ENCODE data around the gene DEAF1. TPM values are rescaled to one million over a fixed set of nuclear protein-coding genes. Genes with fewer than 3 reads are reported as not detected.
A peak's percentile ranks its signal among the peaks of the same experiment; 100 is the strongest.

The DEAF1 gene
- total and polyA plus RNA-seq, 2 of the 13 experiments (the other 11 are each of a cell fraction or from before 2014, with no cell fraction given): 22.3 to 29.6 TPM

GRCh38 chr11:695538-696248 is 671 bp upstream of the DEAF1 start, which contains the start of gene TMEM80 (continued):
- TF ChIP-seq RFX1 (IDR thresholded peaks at IDR 0.05): no peak
- TF ChIP-seq KDM3A (CRISPR knock-in tag; IDR thresholded peaks at IDR 0.05; ENCODE audit: low read depth): no peak
- peak; percentile 80; the same call in 1 of the 2 replicates for TF ChIP-seq CHCHD3 (CRISPR knock-in tag; IDR thresholded peaks at IDR 0.05)
- TF ChIP-seq ZBTB38 (CRISPR knock-in tag; IDR thresholded peaks at IDR 0.05): peak; percentile 45; the same call in 1 of the 2 replicates
- TF ChIP-seq ZNF580 (CRISPR knock-in tag; IDR thresholded peaks at IDR 0.05; ENCODE audit: borderline replicate concordance, low read depth): peak; percentile 74; the same call in 1 of the 2 replicates
- peak; percentile 18; the same call in 1 of the 2 replicates for TF ChIP-seq ZBTB7A (CRISPR knock-in tag; IDR thresholded peaks at IDR 0.05)
- TF ChIP-seq ZNF800 (CRISPR knock-in tag; IDR thresholded peaks at IDR 0.05): 0 out of 2 replicates have a peak, but pooled peaks have one; percentile 25
- TF ChIP-seq ZNF629 (CRISPR knock-in tag; conservative IDR thresholded peaks at IDR 0.05): no peak
- peak; percentile 80 for TF ChIP-seq ZNF446 (CRISPR knock-in tag; IDR thresholded peaks at IDR 0.05)
- no peak for TF ChIP-seq ZBTB8A (CRISPR knock-in tag; IDR thresholded peaks at IDR 0.05; ENCODE audit: borderline replicate concordance, low read depth)
- TF ChIP-seq DR1 (CRISPR knock-in tag; IDR thresholded peaks at IDR 0.05): no peak; the same call in 1 of the 2 replicates
- peak; percentile 89 for TF ChIP-seq DZIP1 (CRISPR knock-in tag; IDR thresholded peaks at IDR 0.05)
- TF ChIP-seq TRAFD1 (CRISPR knock-in tag; IDR thresholded peaks at IDR 0.05; ENCODE audit: borderline replicate concordance): no peak; the same call in 1 of the 2 replicates
- TF ChIP-seq ATF2 (CRISPR knock-in tag; IDR thresholded peaks at IDR 0.05): 0 out of 2 replicates have a peak, but pooled peaks have one; percentile 6
- no peak for TF ChIP-seq HNRNPL (IDR thresholded peaks at IDR 0.05; ENCODE audit: low read depth, low read length)
- TF ChIP-seq MLXIP (CRISPR knock-in tag; IDR thresholded peaks at IDR 0.05; ENCODE audit: borderline replicate concordance): peak; percentile 24; the same call in 1 of the 2 replicates
- 0 out of 2 replicates have a peak, but pooled peaks have one; percentile 66 for TF ChIP-seq SNAPC2 (CRISPR knock-in tag; IDR thresholded peaks at IDR 0.05)
